Fibroblast of skin of right quadriceps (primary cell): ENCODE data around the gene SMARCA4.

Source experiments
- DNase-seq: peaks from one replicate; pipeline ENCODE4 v3.0.0-alpha.2; 2013

SMARCA4 gene

DNA sequence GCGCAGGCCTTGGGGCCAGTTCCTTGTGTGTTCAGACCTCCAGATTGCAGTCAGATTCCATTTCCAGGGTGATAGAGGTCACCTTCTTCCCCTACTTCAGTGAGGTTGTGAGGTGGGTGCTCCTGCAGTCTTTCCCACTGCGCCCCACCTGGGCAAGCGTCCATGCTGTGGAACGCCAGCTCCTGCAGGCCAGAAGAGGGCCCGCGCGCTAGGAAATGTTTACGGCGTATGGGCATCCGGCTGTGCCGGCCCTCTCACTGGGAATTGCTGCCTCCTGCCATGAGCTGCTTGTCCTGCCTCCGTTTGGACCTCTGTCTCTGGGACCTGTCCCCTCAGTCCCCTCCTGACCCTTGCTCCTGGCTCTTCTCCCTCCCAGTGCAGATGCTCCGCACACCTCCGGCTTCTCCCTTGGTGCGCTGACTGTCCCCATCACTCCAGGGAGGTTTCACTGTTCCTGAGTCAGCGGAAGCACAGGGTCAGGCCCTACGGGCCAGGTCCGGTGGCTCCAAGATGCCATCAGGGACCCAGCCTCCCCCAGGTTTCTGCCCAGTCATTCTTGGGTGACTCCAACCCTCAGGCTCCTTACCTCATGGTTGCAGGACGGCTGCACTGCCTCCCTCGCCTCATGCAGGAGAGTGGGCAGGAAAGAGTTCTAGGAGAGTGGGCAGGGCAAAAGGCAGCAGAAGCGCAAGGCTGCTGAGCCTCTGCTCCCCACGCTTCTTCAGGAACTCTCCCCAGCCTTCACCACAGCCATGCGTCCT, 56.6 kb downstream of the SMARCA4 start:
- DNase-seq: no peak

GRCh38 chr19:11018179-11018578, 57.3 kb downstream of the SMARCA4 start:
- peak; percentile 34 for DNase-seq

- DNase-seq: no peak
Observed at GRCh38 chr19:11018763-11019162, 57.9 kb downstream of the SMARCA4 start.

DNA sequence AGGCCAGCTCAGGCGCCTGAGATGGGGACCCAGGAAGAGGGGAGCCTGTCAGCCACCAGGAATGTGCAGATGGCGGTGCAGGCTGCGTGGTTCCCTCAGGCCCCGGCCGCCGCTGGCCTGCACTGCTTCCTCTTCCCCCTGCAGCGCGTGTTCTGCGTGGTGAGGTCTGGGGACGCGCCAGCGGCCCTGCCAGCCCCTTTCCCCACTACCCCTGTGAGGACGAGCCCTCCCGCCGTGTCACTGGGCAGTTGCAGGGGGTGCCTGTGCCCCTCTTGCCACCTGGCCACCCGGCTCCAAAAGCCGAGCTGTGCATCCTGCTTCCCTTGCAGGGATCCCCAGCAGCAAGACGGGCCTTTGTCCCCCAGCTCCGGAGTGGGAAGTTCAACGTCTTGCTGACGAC, 58.4 kb downstream of the SMARCA4 start:
- DNase-seq: no peak

DNA sequence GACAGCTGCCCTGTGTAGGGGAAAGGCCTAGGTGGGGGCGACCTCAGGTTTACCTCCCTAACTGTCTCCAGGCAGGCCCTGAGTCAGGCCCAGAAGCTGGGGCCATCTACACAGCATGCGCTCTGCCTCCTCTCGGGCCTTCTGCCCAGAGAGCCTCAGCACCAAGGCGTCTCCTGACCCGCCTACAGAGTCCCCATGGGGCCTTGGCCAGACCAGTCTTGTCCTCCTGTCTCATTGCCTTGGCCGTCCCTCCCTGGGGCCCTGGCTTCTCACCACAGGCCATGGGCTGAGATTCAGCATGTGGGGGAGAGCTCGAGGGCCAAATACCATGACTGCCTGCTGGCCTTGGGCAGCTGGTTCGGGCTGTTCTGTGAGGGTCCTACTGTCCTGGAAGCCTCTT, 59.0 kb downstream of the SMARCA4 start:
- DNase-seq: no peak

GRCh38 chr19:11020423-11020822, 59.6 kb downstream of the SMARCA4 start:
- DNase-seq: no peak

GRCh38 chr19:11020982-11021759, 60.3 kb downstream of the SMARCA4 start:
- DNase-seq: no peak

GRCh38 chr19:11021760-11022144, 60.9 kb downstream of the SMARCA4 start:
- no peak for DNase-seq

- DNase-seq: no peak
Observed at GRCh38 chr19:11023016-11023415, 62.2 kb downstream of the SMARCA4 start.

DNA sequence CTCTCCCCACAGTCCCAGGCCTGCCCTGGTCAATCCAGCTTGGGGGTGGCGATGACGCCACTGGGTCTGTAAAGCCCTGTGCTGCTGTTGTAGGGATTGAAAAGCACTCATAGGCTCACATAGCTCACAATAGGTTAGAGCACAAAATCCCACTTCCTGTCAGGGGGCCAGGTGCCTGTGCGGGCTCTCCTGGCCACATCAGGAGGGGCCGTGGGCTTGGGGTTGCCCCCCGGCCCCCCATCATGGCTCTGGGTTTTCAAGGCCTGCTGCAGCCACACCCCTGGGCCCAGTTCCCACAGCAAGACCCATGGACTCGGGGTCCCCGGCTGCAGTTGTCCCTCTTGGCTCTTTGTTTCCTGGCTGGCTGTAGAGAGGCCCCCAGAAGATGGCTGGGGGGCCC, 62.9 kb downstream of the SMARCA4 start:
- DNase-seq: no peak

DNA sequence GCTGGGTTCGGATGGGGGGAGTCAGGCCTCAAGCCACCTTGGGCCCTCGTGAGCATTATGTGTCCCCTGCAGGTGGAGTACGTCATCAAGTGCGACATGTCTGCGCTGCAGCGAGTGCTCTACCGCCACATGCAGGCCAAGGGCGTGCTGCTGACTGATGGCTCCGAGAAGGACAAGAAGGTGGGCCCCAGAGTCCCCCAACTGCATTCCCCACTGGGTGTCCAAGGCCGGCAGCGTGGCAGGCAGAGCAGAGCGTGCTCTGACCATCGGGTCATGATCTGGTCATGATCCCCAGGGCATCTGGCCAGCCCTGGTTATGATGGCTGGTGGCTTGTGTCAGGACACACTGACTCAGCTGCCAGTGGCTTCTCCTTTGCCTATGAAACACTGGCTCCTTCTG, 63.4 kb downstream of the SMARCA4 start:
- no peak for DNase-seq

DNA sequence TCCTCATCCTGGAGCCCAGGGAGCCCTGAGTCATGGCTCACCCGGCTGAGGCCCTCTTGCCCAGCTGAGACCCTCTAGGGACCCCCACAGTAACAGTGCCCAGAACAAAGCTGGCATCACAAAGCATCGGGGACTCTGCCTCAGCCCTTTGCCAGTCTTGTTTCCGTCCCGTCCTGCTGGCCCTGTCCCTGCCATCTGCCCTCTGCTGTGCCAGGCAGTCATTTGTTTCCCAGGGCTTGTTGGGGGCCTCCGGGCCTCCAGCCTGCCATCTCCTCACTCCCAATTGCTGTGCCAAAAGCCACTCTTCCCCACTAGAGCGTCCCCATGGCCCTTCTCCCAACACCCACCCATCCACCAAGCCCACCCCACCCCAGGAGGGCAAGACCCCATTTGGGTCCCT, 64.2 kb downstream of the SMARCA4 start:
- no peak for DNase-seq

DNA sequence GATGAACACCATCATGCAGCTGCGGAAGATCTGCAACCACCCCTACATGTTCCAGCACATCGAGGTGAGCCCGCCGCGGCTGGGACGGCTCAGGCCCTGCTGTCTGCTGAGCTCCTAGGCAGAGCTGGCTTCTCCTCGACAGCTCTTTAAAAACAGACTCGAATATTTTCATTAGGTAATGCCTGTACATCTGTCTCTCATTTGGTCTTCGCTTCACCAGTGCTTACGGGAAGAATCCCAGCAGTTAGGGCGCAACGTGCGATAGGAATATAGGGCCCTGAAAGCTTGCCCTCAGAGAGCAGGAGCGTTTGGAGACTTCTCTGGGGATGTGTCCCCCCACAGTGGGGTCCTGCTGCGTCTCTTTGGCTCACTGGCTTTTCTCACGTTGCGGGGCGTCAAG, 64.6 kb downstream of the SMARCA4 start:
- peak; percentile 50 for DNase-seq

GRCh38 chr19:11025997-11026396, 65.2 kb downstream of the SMARCA4 start:
- DNase-seq: no peak

- DNase-seq: no peak
Observed at GRCh38 chr19:11027381-11027780, 66.6 kb downstream of the SMARCA4 start.

DNA sequence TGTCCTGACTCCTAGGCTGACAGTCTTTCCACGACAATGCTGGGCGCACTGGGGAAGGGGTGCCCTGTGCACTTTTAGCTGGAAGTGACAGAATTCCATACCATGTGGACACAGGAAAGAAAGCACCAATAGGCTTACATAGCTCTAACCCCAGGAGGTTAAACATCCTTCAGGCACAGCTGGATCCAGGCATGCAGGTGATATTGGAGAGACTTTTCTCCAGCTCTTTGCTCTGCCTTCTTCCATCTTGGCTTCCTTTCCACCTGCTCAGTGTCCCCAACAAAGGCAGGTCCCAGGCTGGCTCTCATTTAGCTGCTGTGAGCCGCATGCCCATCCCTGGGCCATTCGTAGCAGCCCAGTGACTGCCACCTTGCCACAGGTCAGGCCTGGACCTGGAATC, 67.3 kb downstream of the SMARCA4 start:
- DNase-seq: no peak

GRCh38 chr19:11031421-11032070, 70.7 kb downstream of the SMARCA4 start:
- no peak for DNase-seq

GRCh38 chr19:11033251-11033650, 72.4 kb downstream of the SMARCA4 start:
- DNase-seq: no peak

DNA sequence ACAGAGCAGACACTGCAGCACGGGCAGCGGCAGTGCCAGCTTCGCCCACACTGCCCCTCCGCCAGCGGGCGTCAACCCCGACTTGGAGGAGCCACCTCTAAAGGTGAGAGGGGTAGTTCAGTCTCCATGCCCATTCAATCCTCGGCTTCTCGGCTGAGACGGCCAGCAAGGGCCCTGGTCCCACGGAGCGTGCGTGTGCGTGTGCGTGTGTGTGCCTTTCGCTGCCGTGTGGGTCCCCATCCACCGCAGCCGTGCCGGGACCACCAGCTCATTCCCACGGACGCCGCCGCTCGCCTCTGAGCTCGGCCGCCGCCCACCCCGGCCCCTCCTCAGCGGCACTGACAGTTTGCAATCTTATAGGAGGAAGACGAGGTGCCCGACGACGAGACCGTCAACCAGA, 72.9 kb downstream of the SMARCA4 start:
- DNase-seq: no peak

- no peak for DNase-seq
Observed at GRCh38 chr19:11034449-11035213, 73.8 kb downstream of the SMARCA4 start.

GRCh38 chr19:11035441-11036377, 74.9 kb downstream of the SMARCA4 start:
- peak; percentile 72 for DNase-seq

DNA sequence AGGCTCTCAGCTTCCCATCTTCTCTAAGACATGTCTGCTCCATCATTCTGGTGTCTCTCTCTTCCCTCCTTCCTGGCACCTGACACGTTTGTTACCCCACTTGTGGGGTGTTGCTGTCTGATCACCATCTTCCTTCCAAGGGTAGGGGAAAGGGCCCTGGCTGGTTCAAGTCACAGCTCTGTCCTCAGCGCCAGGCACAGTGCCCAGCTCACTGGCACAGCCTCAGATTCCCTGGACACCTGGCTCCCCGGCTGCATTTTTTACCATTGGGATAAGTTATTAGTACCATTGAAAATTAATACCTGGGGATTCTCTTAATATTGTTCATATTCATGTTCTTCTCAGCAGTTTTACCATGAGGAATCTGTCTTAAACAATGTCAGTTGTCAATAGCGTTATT, 77.7 kb downstream of the SMARCA4 start:
- no peak for DNase-seq
